AG04450 (cell line): ENCODE measurements around the gene GFOD2. TPM values are rescaled to one million over a fixed set of nuclear protein-coding genes. Genes with fewer than 3 reads are reported as not detected.

Experiments used
- CTCF ChIA-PET: fragments of 300-600, 350-600 bp; formaldehyde crosslinking; extraction: SDS; loops from one replicate; lab custom pipeline; 2022; ENCODE audit warnings: antibody characterized with exemption, inconsistent platforms; lab: Charles Lee
- POLR2A ChIA-PET: fragments of 350-600 bp; formaldehyde crosslinking; extraction: SDS; loops from one replicate; lab custom pipeline; 2021; ENCODE audit warnings: antibody characterized with exemption, inconsistent platforms; lab: Yijun Ruan, JAX
- DNase-seq: peaks from one replicate; pipeline ENCODE4 v3.0.0-alpha.2; 2011; ENCODE audit warnings: low read depth, low spot score
- H3K27ac ChIP-seq: one replicate; pipeline ENCODE4 v1.5.1; 2012; ENCODE audit warnings: low read depth, low read length, control low read depth
- H3K27me3 ChIP-seq: one replicate; pipeline ENCODE4 v1.6.0; 2012; ENCODE audit warnings: low read length; ENCODE audit not compliant: control insufficient read depth, insufficient read depth
- H3K4me3 ChIP-seq: 2 replicates; pipeline ENCODE4 v1.5.1; 2011; ENCODE audit warnings: mild to moderate bottlenecking, low read depth, low read length, control low read depth
- H3K9me3 ChIP-seq: 2 replicates; pipeline ENCODE4 v1.5.1; 2012; ENCODE audit warnings: low read length; ENCODE audit not compliant: control insufficient read depth, insufficient read depth
- CTCF ChIP-seq: IDR thresholded peaks from 2 replicates; pipeline ENCODE4 v1.5.1; 2011; ENCODE audit warnings: low read depth, low read length, control low read depth, inconsistent platforms
- polyA plus RNA-seq: library from polyadenylated mRNA; depleted of rRNA; stranded (reverse); fragments of >200 nt; gene quantifications from 2 replicates; pipeline ENCODE4 v1.2.3, GENCODE V29; 2011

The GFOD2 gene
- polyA plus RNA-seq, 1 experiment, result 11.1 TPM

GRCh38 chr16:67669499-67670101 is 49.5 kb downstream of the GFOD2 start:
- no peaks in the 10 kb centered on the region for H3K9me3 ChIP-seq
- no peak for DNase-seq
- H3K4me3 ChIP-seq, result no peak overlapping the region
- ChIA-PET POLR2A (no interaction called here), CTCF (interaction anchor here (1.0 to 11.4 kb wide), 3 partner anchors 122 to 147 kb away, joined by 5 to 181 read pairs (median 11); no protein-coding TSS in a partner anchor)
- no peaks in the 10 kb centered on the region for H3K27me3 ChIP-seq
- TF ChIP-seq CTCF, result no peak
- H3K27ac ChIP-seq, result no peak overlapping the region

GRCh38 chr16:67668495-67669157 is 50.5 kb downstream of the GFOD2 start:
- TF ChIP-seq CTCF, result 0 out of 2 replicates have a peak, but pooled peaks have one; percentile 1
- no peaks in the 10 kb centered on the region for H3K9me3 ChIP-seq
- H3K4me3 ChIP-seq, result no peak overlapping the region
- ChIA-PET CTCF (interaction anchor here (0.6 to 11.4 kb wide), 12 partner anchors 11 to 187 kb away, joined by 3 to 181 read pairs (median 6); partner anchors contain the start of genes ATP6V0D1 and CTCF), POLR2A (no interaction called here)
- no peak for DNase-seq
- H3K27me3 ChIP-seq, result no peaks in the 10 kb centered on the region
- H3K27ac ChIP-seq, result no peak overlapping the region

- peak; percentile 79 for DNase-seq
- H3K27me3 ChIP-seq, result no peaks in the 10 kb centered on the region
- no peaks in the 10 kb centered on the region for H3K9me3 ChIP-seq
- H3K27ac ChIP-seq, result peak overlapping the region; percentile 57
- POLR2A ChIA-PET, result interaction anchor here (1.2 kb wide), 1 partner anchor 147 kb away, joined by 3 read pairs; no protein-coding TSS in a partner anchor
- no peak overlapping the region for H3K4me3 ChIP-seq
- CTCF ChIA-PET, result interaction anchor here (0.6 to 11.4 kb wide), 17 partner anchors 9 to 220 kb away, joined by 3 to 181 read pairs (median 3); partner anchors contain the start of genes ATP6V0D1 and CTCF
- TF ChIP-seq CTCF, result peak; percentile 91
Observed at GRCh38 chr16:67667817-67668494, 51.2 kb downstream of the GFOD2 start.

- Histone ChIP-seq H3K27ac (peak overlapping the region; percentile 57), H3K9me3 (no peaks in the 10 kb centered on the region), H3K27me3 (no peaks in the 10 kb centered on the region), H3K4me3 (no peak overlapping the region)
- TF ChIP-seq CTCF, result no peak
- CTCF ChIA-PET, result interaction anchor here (0.6 to 11.4 kb wide), 13 partner anchors 8 to 220 kb away, joined by 3 to 181 read pairs (median 4); partner anchors contain the start of gene CTCF
- POLR2A ChIA-PET, result interaction anchor here (1.2 kb wide), 1 partner anchor 146 kb away, joined by 3 read pairs; no protein-coding TSS in a partner anchor
- no peak for DNase-seq
Observed at GRCh38 chr16:67667453-67667816, 51.7 kb downstream of the GFOD2 start.
